Uterus (tissue), 4 donors: ENCODE results near the gene LRIG2. TPM values are rescaled to one million over a fixed set of nuclear protein-coding genes. Genes with fewer than 3 reads are reported as not detected.

Experiments used
- DNase-seq, 2 donors: peaks; one replicate each; pipeline ENCODE4 v3.0.0-alpha.2; 2019 to 2020
- H3K27ac ChIP-seq, 2 donors: fragments of 200-600 bp; sonication (generic); 1 replicate in 1 of 2; 2 replicates in 1 of 2; pipeline ENCODE4 v1.5.1; 2016 to 2018
- H3K27me3 ChIP-seq, 2 donors: fragments of 200-600 bp; sonication (generic); one replicate each; pipeline ENCODE4 v1.5.1; 2018 to 2019; ENCODE audit warnings: control low read depth in 1 of 2
- H3K36me3 ChIP-seq, 2 donors: fragments of 200-600 bp; sonication (generic); one replicate each; pipeline ENCODE4 v1.5.1; 2019; ENCODE audit warnings: control low read depth in 1 of 2
- H3K4me1 ChIP-seq, 2 donors: fragments of 200-600 bp; sonication (generic); one replicate each; pipeline ENCODE4 v1.5.1; 2018 to 2019; ENCODE audit warnings: control low read depth in 1 of 2
- H3K4me3 ChIP-seq, 2 donors: fragments of 200-600 bp; sonication (generic); 1 replicate in 1 of 2; 2 replicates in 1 of 2; pipeline ENCODE4 v1.5.1; 2018 to 2019; ENCODE audit warnings: mild to moderate bottlenecking in 1 of 2
- H3K9me3 ChIP-seq, 2 donors: fragments of 200-600 bp; sonication (generic); one replicate each; pipeline ENCODE4 v1.5.1; 2019; ENCODE audit warnings: control low read depth in 1 of 2
- POLR2A ChIP-seq, 2 donors: fragments of 450-650 bp; IDR thresholded peaks; one replicate each; pipeline ENCODE4 v1.6.1; 2016; ENCODE audit warnings: antibody characterized with exemption in 2 of 2, mild to moderate bottlenecking in 1 of 2, moderate library complexity in 1 of 2
- intact Hi-C: fragments of 100-400 bp; cut with DNase I; formaldehyde crosslinking; loops from one replicate; pipeline ENCODE4 v1.15.1; 2023; ENCODE audit warnings: low total_unique reads
- total RNA-seq, 4 donors: library from RNA; depleted of rRNA in 3 of 4; stranded (reverse); fragments of >200 nt in 3 of 4; gene quantifications; one replicate each; pipeline versions ENCODE4 v1.1.0 to v1.2.4, GENCODE V29; 2014 to 2023
- TF ChIP-seq, protein P1 (sequence below), 4 experiments: fragments of 200-600 bp in 2 of 4; fragments of 450-650 bp in 2 of 4; sonication (generic) in 2 of 4; IDR thresholded peaks; one replicate each; pipeline ENCODE4 v1.5.1; 2016 to 2019; ENCODE audit warnings: antibody characterized with exemption in 4 of 4, mild to moderate bottlenecking in 2 of 4, moderate library complexity in 1 of 4
- donor health status: DM: yes; HTN: yes; CAD: no.

The LRIG2 gene
- total RNA-seq, 4 donors from 2014 or later = 7.2 to 55.8 (median 26.5) TPM

DNA sequence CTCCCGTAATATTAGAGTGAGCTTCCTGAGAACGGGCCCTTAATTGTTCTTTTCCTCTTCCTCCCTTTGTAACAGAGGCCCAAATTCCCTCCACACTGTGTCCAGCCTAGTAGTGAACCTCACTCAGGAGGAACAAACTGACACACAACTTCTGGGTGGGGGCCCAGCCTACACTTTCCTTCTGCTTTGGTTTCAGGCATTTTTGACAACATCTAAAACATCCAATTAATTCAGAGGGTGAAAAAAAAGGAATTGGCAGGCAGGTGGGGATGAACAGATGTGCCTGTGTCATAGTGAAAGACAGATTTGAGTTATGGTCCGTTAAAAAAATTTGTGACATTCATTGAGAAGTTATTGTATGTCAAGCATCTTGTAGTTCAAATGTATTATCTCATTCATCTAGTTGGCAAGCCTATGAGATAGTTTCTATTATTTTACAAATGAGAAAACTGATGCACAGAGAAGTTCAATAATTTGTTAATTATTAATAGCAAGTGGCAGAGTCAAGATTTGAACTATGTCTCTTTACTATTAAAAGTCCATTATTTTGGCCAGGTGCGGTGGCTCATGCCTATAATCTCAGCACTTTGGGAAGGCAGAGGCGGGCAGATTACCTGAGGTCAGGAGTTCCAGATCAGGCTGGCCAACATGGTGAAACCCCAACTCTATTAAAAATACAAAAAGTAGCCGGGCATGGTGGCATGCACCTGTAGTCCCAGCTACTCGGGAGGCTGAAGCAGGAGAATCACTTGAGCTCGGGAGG, 41.6 kb upstream of the LRIG2 start:
- no peaks in the 10 kb centered on the region for H3K4me1 ChIP-seq
- intact Hi-C loops = no loop called here
- DNase-seq = no peak
- no peaks in the 10 kb centered on the region for H3K36me3 ChIP-seq
- no peaks in the 10 kb centered on the region for H3K27me3 ChIP-seq
- H3K27ac ChIP-seq = no peak overlapping the region
- H3K9me3 ChIP-seq = no peaks in the 10 kb centered on the region
- TF ChIP-seq POLR2A (IDR thresholded peaks at IDR 0.05) = no peak
- TF ChIP-seq, protein P1, sequence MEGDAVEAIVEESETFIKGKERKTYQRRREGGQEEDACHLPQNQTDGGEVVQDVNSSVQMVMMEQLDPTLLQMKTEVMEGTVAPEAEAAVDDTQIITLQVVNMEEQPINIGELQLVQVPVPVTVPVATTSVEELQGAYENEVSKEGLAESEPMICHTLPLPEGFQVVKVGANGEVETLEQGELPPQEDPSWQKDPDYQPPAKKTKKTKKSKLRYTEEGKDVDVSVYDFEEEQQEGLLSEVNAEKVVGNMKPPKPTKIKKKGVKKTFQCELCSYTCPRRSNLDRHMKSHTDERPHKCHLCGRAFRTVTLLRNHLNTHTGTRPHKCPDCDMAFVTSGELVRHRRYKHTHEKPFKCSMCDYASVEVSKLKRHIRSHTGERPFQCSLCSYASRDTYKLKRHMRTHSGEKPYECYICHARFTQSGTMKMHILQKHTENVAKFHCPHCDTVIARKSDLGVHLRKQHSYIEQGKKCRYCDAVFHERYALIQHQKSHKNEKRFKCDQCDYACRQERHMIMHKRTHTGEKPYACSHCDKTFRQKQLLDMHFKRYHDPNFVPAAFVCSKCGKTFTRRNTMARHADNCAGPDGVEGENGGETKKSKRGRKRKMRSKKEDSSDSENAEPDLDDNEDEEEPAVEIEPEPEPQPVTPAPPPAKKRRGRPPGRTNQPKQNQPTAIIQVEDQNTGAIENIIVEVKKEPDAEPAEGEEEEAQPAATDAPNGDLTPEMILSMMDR (IDR thresholded peaks at IDR 0.05) = no peak
- no peak overlapping the region for H3K4me3 ChIP-seq

DNA sequence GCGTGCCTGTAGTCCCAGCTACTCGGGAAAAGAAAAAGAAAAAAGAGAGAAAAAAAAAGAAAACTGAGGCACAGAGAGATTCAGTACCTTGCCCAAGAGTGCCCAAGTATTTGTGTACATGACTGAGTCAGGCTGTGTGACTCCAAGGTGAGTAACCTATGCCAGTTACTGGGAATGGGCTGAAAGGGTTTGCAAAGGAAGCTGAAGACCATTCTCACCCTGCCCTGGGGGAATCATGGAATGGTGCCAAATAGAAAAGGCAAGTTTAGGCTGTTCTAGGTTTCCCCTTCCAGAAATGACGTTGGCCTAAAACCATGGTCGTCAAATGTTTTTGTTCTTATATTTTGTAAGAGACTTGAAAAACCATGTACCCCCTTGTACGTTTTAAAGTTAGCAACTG, 37.9 kb upstream of the LRIG2 start:
- TF ChIP-seq, protein P1 (IDR thresholded peaks at IDR 0.05) = no peak
- no peak for TF ChIP-seq POLR2A (IDR thresholded peaks at IDR 0.05)
- Histone ChIP-seq H3K27ac (no peak overlapping the region), H3K9me3 (no peaks in the 10 kb centered on the region), H3K36me3 (no peaks in the 10 kb centered on the region), H3K27me3 (no peaks in the 10 kb centered on the region), H3K4me1 (no peaks in the 10 kb centered on the region), H3K4me3 (no peak overlapping the region)
- intact Hi-C loops = no loop called here
- no peak for DNase-seq

DNA sequence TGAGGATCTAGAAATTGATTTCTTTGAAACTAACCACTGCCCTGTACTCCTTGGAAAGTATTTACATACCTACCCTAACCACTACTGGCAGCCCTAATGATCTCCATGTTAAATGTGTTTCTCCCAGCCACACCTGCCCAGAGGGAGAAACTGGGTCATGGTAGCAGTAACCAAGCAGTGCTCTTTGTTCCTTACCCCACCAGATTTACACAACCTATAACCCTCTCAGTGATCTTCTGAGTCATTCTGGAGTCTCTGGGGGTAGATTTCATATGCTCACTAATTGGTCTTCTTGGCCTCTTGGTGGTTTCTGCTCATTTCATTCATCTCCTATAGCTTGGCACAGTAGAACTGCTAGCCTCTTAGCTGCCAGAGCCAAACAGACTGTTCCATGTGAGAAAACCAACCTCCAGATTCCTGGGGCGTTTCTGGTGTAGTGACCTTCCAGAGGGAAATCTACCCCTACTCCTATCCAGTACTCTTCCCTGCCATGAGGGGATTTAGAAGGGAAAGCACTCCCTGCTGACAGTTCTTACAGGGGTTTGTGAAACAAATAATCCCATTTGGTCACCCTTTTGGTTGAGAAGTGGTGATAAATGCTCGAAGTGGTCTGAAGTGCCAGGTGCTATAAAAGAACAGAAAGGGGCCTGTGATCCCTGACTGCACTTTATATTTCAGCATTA, 36.2 kb upstream of the LRIG2 start:
- Histone ChIP-seq H3K9me3 (no peaks in the 10 kb centered on the region), H3K4me1 (no peaks in the 10 kb centered on the region), H3K27ac (no peak overlapping the region), H3K27me3 (no peaks in the 10 kb centered on the region), H3K4me3 (no peak overlapping the region), H3K36me3 (no peaks in the 10 kb centered on the region)
- intact Hi-C loops = no loop called here
- TF ChIP-seq, protein P1 (IDR thresholded peaks at IDR 0.05) = no peak
- TF ChIP-seq POLR2A (IDR thresholded peaks at IDR 0.05) = no peak
- DNase-seq = no peak

DNA sequence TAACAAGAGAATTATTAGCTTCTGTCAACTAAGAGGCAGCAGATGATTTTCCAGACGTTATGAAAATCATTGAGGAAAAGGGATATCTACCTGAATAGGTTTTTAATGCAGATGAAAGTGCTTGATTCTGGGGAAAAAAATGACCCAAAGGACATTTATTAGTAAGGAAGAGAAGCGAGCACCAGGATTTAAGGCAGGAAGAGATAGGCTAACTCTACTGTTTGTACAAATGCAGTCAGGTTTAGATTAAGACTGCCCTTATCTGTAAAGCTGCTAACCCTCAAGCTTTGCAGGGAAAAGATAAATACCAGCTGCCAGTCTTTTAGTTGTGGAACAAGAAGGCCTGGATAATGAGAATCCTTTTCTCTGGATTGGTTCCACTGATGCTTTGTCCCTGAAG, 33.0 kb upstream of the LRIG2 start:
- H3K27me3 ChIP-seq = no peaks in the 10 kb centered on the region

More for the DNA sequence above, 33.0 kb upstream of the LRIG2 start:
- intact Hi-C loops = loop anchor here (10.0 kb wide), 1 partner anchor 155 kb away; no protein-coding TSS in a partner anchor
- no peaks in the 10 kb centered on the region for H3K4me1 ChIP-seq
- H3K36me3 ChIP-seq = no peaks in the 10 kb centered on the region
- H3K4me3 ChIP-seq = no peak overlapping the region
- no peak for DNase-seq
- peak overlapping the region in 1 of 2 donors; percentile 56 for H3K27ac ChIP-seq
- no peaks in the 10 kb centered on the region for H3K9me3 ChIP-seq
- TF ChIP-seq, protein P1 (IDR thresholded peaks at IDR 0.05) = no peak
- no peak for TF ChIP-seq POLR2A (IDR thresholded peaks at IDR 0.05)
